NB4 (cell line): ENCODE data around the gene EHBP1L1.

Experiments used
- DNase-seq: peaks from one replicate; pipeline ENCODE4 v3.0.0; 2010; ENCODE audit warnings: low read depth
- H3K4me3 ChIP-seq: one replicate; pipeline ENCODE4 v1.5.1; 2011; ENCODE audit warnings: mild to moderate bottlenecking, low read depth, low read length, moderate library complexity
- CTCF ChIP-seq: IDR thresholded peaks from one replicate; pipeline ENCODE4 v1.5.1; 2012; ENCODE audit warnings: low read depth, low read length
- MAX ChIP-seq: IDR thresholded peaks from 2 replicates; pipeline ENCODE4 v1.6.1; 2011; ENCODE audit warnings: low read depth, low read length
- MYC ChIP-seq: IDR thresholded peaks from 2 replicates; pipeline ENCODE4 v1.6.1; 2011; ENCODE audit warnings: low read depth, low read length
- POLR2A ChIP-seq: IDR thresholded peaks from 2 replicates; pipeline ENCODE4 v1.6.1; 2011; ENCODE audit warnings: mild to moderate bottlenecking; ENCODE audit not compliant: insufficient read length; ENCODE audit errors: extremely low read depth

The EHBP1L1 gene

GRCh38 chr11:65575568-65576231 is at the start of gene EHBP1L1:
TSS of gene EHBP1L1 (plus strand) at chr11:65576053. CDS start at chr11:65576303, 250 bp downstream.
- peak within 1 kb of the TSS; percentile 62 for H3K4me3 ChIP-seq
- 0 out of 2 replicates have a peak, but pooled peaks have one; percentile 8 for TF ChIP-seq MYC
- no peak for TF ChIP-seq MAX
- TF ChIP-seq CTCF: no peak
- no peak for TF ChIP-seq POLR2A

GRCh38 chr11:65526744-65527143 is 49.1 kb upstream of the EHBP1L1 start:
- DNase-seq: no peak
- TF ChIP-seq MAX: no peak
- TF ChIP-seq MYC: no peak
- no peak for TF ChIP-seq POLR2A
- no peak for TF ChIP-seq CTCF
- no peak overlapping the region for H3K4me3 ChIP-seq

More at GRCh38 chr11:65575568-65576231, at the start of gene EHBP1L1:
- peak; percentile 89 for DNase-seq

- TF ChIP-seq CTCF: no peak
- TF ChIP-seq MYC: no peak
- TF ChIP-seq POLR2A: no peak
- no peak for TF ChIP-seq MAX
- DNase-seq: no peak
- no peak overlapping the region for H3K4me3 ChIP-seq
Observed at GRCh38 chr11:65528819-65529350, 47.0 kb upstream of the EHBP1L1 start.

- DNase-seq: no peak
- TF ChIP-seq CTCF: no peak
- TF ChIP-seq MAX: no peak
- no peak for TF ChIP-seq POLR2A
- no peak for TF ChIP-seq MYC
Observed at GRCh38 chr11:65529475-65530156, 46.2 kb upstream of the EHBP1L1 start.

GRCh38 chr11:65530157-65530496 is 45.7 kb upstream of the EHBP1L1 start:
- DNase-seq: peak; percentile 40
- TF ChIP-seq CTCF (peak; percentile 39), MAX (no peak), POLR2A (no peak)
- no peak overlapping the region for H3K4me3 ChIP-seq

More at GRCh38 chr11:65529475-65530156, 46.2 kb upstream of the EHBP1L1 start:
- no peak overlapping the region for H3K4me3 ChIP-seq
